H1 (cell line): Measurements from ENCODE around the gene STAG1. TPM values are rescaled to one million over a fixed set of nuclear protein-coding genes. Genes with fewer than 3 reads are reported as not detected.

Experiments used
- CTCF ChIA-PET: fragments of 300-600 bp; sonication (Branson Sonifier 250); formaldehyde crosslinking; loops from one replicate; lab custom pipeline; 2021; ENCODE audit not compliant: partially characterized antibody; lab: Charles Lee
- POLR2A ChIA-PET: fragments of 300-600 bp; sonication (Branson Sonifier 250); formaldehyde crosslinking; loops from one replicate; lab custom pipeline; 2021; ENCODE audit warnings: inconsistent platforms; ENCODE audit not compliant: partially characterized antibody; lab: Charles Lee
- DNase-seq, 2 experiments: peaks; one replicate each; pipeline versions ENCODE4 v3.0.0 to v3.0.0-alpha.2; 2010 to 2022; ENCODE audit warnings: low spot score in 2 of 2, low read depth in 1 of 2, mixed read lengths in 1 of 2
- FAIRE-seq: peaks from 2 replicates; lab custom pipeline; 2011; peaks lifted over from hg19 to GRCh38; lab: Jason Lieb, UNC
- H2AFZ ChIP-seq: 2 replicates; pipeline ENCODE4 v1.8.1; 2012; ENCODE audit warnings: low read length, inconsistent platforms
- H2AK5ac ChIP-seq: 2 replicates; pipeline ENCODE4 v1.6.1; 2013; ENCODE audit warnings: low read depth, low read length
- H2BK120ac ChIP-seq: replicated peaks from 2 replicates; pipeline ENCODE3; 2013; ENCODE audit warnings: low read depth, low read length, inconsistent platforms
- H2BK12ac ChIP-seq: 2 replicates; pipeline ENCODE4 v1.6.1; 2013; ENCODE audit warnings: low read depth, low read length
- H2BK15ac ChIP-seq: 2 replicates; pipeline ENCODE4 v1.6.1; 2013; ENCODE audit warnings: low read length
- H2BK20ac ChIP-seq: 2 replicates; pipeline ENCODE4 v1.6.1; 2013; ENCODE audit warnings: low read length
- H2BK5ac ChIP-seq: 2 replicates; pipeline ENCODE4 v1.6.1; 2013; ENCODE audit warnings: low read depth, low read length
- H3K14ac ChIP-seq: 2 replicates; pipeline ENCODE4 v1.6.1; 2013; ENCODE audit warnings: inconsistent platforms; ENCODE audit not compliant: insufficient read length
- H3K18ac ChIP-seq: 2 replicates; pipeline ENCODE4 v1.6.1; 2013; ENCODE audit warnings: low read length; ENCODE audit errors: extremely low read depth
- H3K23ac ChIP-seq: 2 replicates; pipeline ENCODE4 v1.6.1; 2013; ENCODE audit warnings: inconsistent platforms; ENCODE audit not compliant: insufficient read length
- H3K23me2 ChIP-seq: 2 replicates; pipeline ENCODE4 v1.6.1; 2013; ENCODE audit warnings: low read depth, low read length
- H3K27ac ChIP-seq: 2 replicates; pipeline ENCODE4 v1.6.1; 2011; ENCODE audit warnings: low read depth, low read length, inconsistent platforms
- H3K27me3 ChIP-seq, 4 experiments: replicated peaks in 1 of 4; 1 replicate in 1 of 4; 2 replicates in 3 of 4; pipeline versions ENCODE4 v1.6.1 to v1.8.1; 2011 to 2013; ENCODE audit warnings: low read length in 3 of 4, mild to moderate bottlenecking in 3 of 4, inconsistent platforms in 2 of 4, mixed read lengths in 2 of 4, moderate library complexity in 1 of 4; ENCODE audit not compliant: control insufficient read depth in 3 of 4, insufficient read depth in 3 of 4; ENCODE audit errors: extremely low read depth in 1 of 4
- H3K36me3 ChIP-seq, 4 experiments: 2 replicates each; pipeline versions ENCODE4 v1.6.1 to v1.8.1; 2011 to 2013; ENCODE audit warnings: mild to moderate bottlenecking in 4 of 4, low read length in 3 of 4, moderate library complexity in 2 of 4, control low read depth in 1 of 4, inconsistent platforms in 1 of 4; ENCODE audit not compliant: insufficient read depth in 4 of 4, control insufficient read depth in 2 of 4
- H3K4ac ChIP-seq: replicated peaks from 2 replicates; pipeline ENCODE3; 2013; ENCODE audit warnings: low read length, low read depth, mixed read lengths, inconsistent platforms; ENCODE audit not compliant: insufficient read length
- H3K4me1 ChIP-seq, 4 experiments: replicated peaks in 1 of 4; 1 replicate in 1 of 4; 2 replicates in 3 of 4; pipeline versions ENCODE4 v1.6.1 to v1.8.1; 2011 to 2013; ENCODE audit warnings: low read length in 3 of 4, inconsistent platforms in 2 of 4, mixed read lengths in 1 of 4; ENCODE audit not compliant: insufficient read depth in 4 of 4, control insufficient read depth in 3 of 4
- H3K4me2 ChIP-seq, 2 experiments: 2 replicates each; pipeline versions ENCODE4 v1.6.1 to v1.8.1; 2011 to 2013; ENCODE audit warnings: low read depth in 2 of 2, low read length in 2 of 2, control low read depth in 1 of 2, inconsistent platforms in 1 of 2, mild to moderate bottlenecking in 1 of 2; ENCODE audit not compliant: insufficient read depth in 1 of 2
- H3K4me3 ChIP-seq, 4 experiments: fragments of 200-600, 300-600 bp in 1 of 4; sonication (generic), shearing (Covaris generic), sonication (Bioruptor Twin) in 1 of 4; 2 replicates each; pipeline versions ENCODE4 v1.5.1 to v1.8.1; 2011 to 2016; ENCODE audit warnings: low read length in 4 of 4, low read depth in 3 of 4, control low read depth in 2 of 4, inconsistent platforms in 2 of 4, mild to moderate bottlenecking in 2 of 4, mixed read lengths in 1 of 4, moderate library complexity in 1 of 4; ENCODE audit not compliant: insufficient read depth in 2 of 4; ENCODE audit errors: extremely low read depth in 1 of 4
- H3K56ac ChIP-seq: replicated peaks from 2 replicates; pipeline ENCODE3; 2013; ENCODE audit warnings: low read depth, mild to moderate bottlenecking, mixed read lengths, low read length, inconsistent platforms; ENCODE audit not compliant: insufficient read length
- H3K79me1 ChIP-seq: 2 replicates; pipeline ENCODE4 v1.6.1; 2013; ENCODE audit warnings: low read depth, low read length, control low read depth
- H3K79me2 ChIP-seq, 2 experiments: 2 replicates each; pipeline versions ENCODE4 v1.6.1 to v1.8.1; 2012 to 2013; ENCODE audit warnings: low read length in 2 of 2, mild to moderate bottlenecking in 2 of 2, inconsistent platforms in 1 of 2; ENCODE audit not compliant: insufficient read depth in 2 of 2, control insufficient read depth in 1 of 2
- H3K9ac ChIP-seq, 4 experiments: replicated peaks in 1 of 4; 1 replicate in 1 of 4; 2 replicates in 3 of 4; pipeline versions ENCODE4 v1.6.1 to v1.8.1; 2011 to 2013; ENCODE audit warnings: low read depth in 3 of 4, low read length in 3 of 4, control low read depth in 2 of 4, mild to moderate bottlenecking in 2 of 4, moderate library complexity in 2 of 4, inconsistent platforms in 1 of 4; ENCODE audit errors: extremely low read depth in 1 of 4
- H3K9me3 ChIP-seq, 2 experiments: 2 replicates each; pipeline versions ENCODE4 v1.6.1 to v1.8.1; 2012 to 2013; ENCODE audit warnings: mild to moderate bottlenecking in 2 of 2, moderate library complexity in 2 of 2, control low read depth in 1 of 2, inconsistent platforms in 1 of 2, low read depth in 1 of 2, low read length in 1 of 2, mixed read lengths in 1 of 2; ENCODE audit not compliant: insufficient read depth in 2 of 2
- H4K20me1 ChIP-seq, 2 experiments: replicated peaks in 1 of 2; 2 replicates each; pipeline versions ENCODE3 to v1.8.1; 2011 to 2013; ENCODE audit warnings: inconsistent platforms in 2 of 2, low read length in 2 of 2, mild to moderate bottlenecking in 1 of 2; ENCODE audit not compliant: insufficient read depth in 2 of 2, control insufficient read depth in 1 of 2
- H4K5ac ChIP-seq: 2 replicates; pipeline ENCODE4 v1.6.1; 2013; ENCODE audit warnings: low read length, low read depth, mixed read lengths, inconsistent platforms; ENCODE audit not compliant: insufficient read length
- H4K8ac ChIP-seq: 2 replicates; pipeline ENCODE4 v1.8.0; 2013; ENCODE audit warnings: mild to moderate bottlenecking, moderate library complexity, low read length, inconsistent platforms; ENCODE audit not compliant: insufficient read depth; ENCODE audit errors: extremely low read depth
- H4K91ac ChIP-seq: replicated peaks from 2 replicates; pipeline ENCODE3; 2013; ENCODE audit warnings: low read length, mixed read lengths, inconsistent platforms; ENCODE audit not compliant: insufficient read length
- KDM5A ChIP-seq: fragments of 200-600 bp; IDR thresholded peaks from 2 replicates; pipeline ENCODE4 v1.7.1; 2012; ENCODE audit warnings: mild to moderate bottlenecking, low read length, inconsistent platforms, mixed read lengths
- POLR2A ChIP-seq, 2 experiments: IDR thresholded peaks; 1 replicate in 1 of 2; 2 replicates in 1 of 2; pipeline ENCODE4 v1.6.1; 2011; ENCODE audit warnings: low read depth in 2 of 2, low read length in 2 of 2, mild to moderate bottlenecking in 2 of 2; ENCODE audit errors: control extremely low read depth in 1 of 2
- POLR2AphosphoS5 ChIP-seq: IDR thresholded peaks from 2 replicates; pipeline ENCODE4 v1.6.1; 2011; ENCODE audit warnings: low read depth, low read length
- RAD21 ChIP-seq, 2 experiments: IDR thresholded peaks in 1 of 2; conservative IDR thresholded peaks in 1 of 2; 2 replicates each; pipeline ENCODE4 v1.6.1; 2011; ENCODE audit warnings: low read depth in 2 of 2, low read length in 2 of 2, improper control_type of control experiment in 1 of 2, inconsistent platforms in 1 of 2, mild to moderate bottlenecking in 1 of 2, moderate library complexity in 1 of 2
- TAF7 ChIP-seq: optimal IDR thresholded peaks from 2 replicates; pipeline ENCODE3; 2011; ENCODE audit warnings: low read depth, mild to moderate bottlenecking, inconsistent platforms, low read length, moderate library complexity, borderline replicate concordance
- ZNF274 ChIP-seq: IDR thresholded peaks from 2 replicates; pipeline ENCODE4 v1.7.0; 2012; ENCODE audit warnings: low read length, borderline replicate concordance; ENCODE audit errors: extremely low read depth
- WGBS, 2 experiments: shearing (Covaris generic) in 1 of 2; methylation state at CpG; one replicate each; pipeline versions ENCODE4 v1.1.6 to v1.1.7; 2013 to 2015; ENCODE audit warnings: low lambda C conversion rate in 2 of 2, mixed read lengths in 2 of 2, inconsistent platforms in 1 of 2, low coverage in 1 of 2, missing lambda C conversion rate in 1 of 2; ENCODE audit not compliant: insufficient replicate concordance in 2 of 2, insufficient coverage in 1 of 2, insufficient read length in 1 of 2; ENCODE audit errors: extremely low coverage in 1 of 2, missing lambda C conversion rate in 1 of 2; 5-methylcytosine and 5-hydroxymethylcytosine counted together
- polyA plus RNA-seq, 7 experiments: library from polyadenylated mRNA; depleted of rRNA in 3 of 7; stranded (reverse) in 5 of 7; unstranded in 2 of 7; fragments of >200 nt in 5 of 7; fragments of 200-250 nt in 2 of 7; gene quantifications; 1 replicate in 5 of 7; 2 replicates in 1 of 7; 4 replicates in 1 of 7; pipeline versions ENCODE4 v1.2.1 to v1.2.3, GENCODE V29; 2011 to 2013; ENCODE audit warnings: missing spikeins in 2 of 7, mixed read lengths in 2 of 7
- total RNA-seq: library from RNA; stranded (reverse); fragmentation: NEBNext Ultra II Directional; extraction: Animal tissue kit (Norgen Biotek cat#: 25700); gene quantifications from 2 replicates; pipeline ENCODE4 v1.2.1, GENCODE V29; 2021

The STAG1 gene
- total and polyA plus RNA-seq, 2 of the 8 experiments (the other 6 are each of a cell fraction or from before 2014, with no cell fraction given): 4.6 to 23.4 TPM

DNA sequence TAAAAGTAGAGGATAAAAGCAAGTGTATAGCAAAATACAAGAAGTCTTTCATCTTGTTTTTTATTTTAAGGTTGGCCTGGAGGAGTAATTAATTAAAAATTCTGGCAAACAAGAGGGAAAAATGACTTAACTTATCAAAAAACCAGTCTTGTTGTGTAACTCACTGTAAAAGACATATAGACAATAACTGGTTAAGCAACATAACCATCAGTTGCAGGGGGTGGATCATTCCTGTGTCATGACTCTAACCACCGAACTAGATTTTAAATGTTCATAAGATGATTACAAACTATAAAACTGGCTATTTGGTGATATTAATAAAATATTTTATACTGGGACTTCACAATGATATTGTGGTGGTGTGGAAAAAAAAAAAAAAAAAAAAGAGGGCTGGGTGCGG is 130.6 kb downstream of the STAG1 start:
- ChIA-PET CTCF (no interaction called here), POLR2A (interaction anchor here (0.7 kb wide), 1 partner anchor 13 kb away, joined by 3 read pairs; no protein-coding TSS in a partner anchor)
- H3K23me2 ChIP-seq: no peaks in the 10 kb centered on the region
- peaks cover 0 to 4% (median 1%) of the 10 kb centered on the region in 4 experiments; a peak in 1 of 7 replicates for H3K4me1 ChIP-seq
- FAIRE-seq: no peak
- no peak overlapping the region for H4K8ac ChIP-seq
- no peaks in the 10 kb centered on the region; the same call in 1 of the 2 replicates for H3K79me1 ChIP-seq
- H2BK20ac ChIP-seq: no peak overlapping the region
- no peak overlapping the region for H2BK12ac ChIP-seq
- no peak overlapping the region for H4K5ac ChIP-seq
- H3K18ac ChIP-seq: no peak overlapping the region
- no peak overlapping the region for H2AFZ ChIP-seq
- no peaks in the 10 kb centered on the region for H3K27me3 ChIP-seq
- H2BK15ac ChIP-seq: no peak overlapping the region
- H3K4me2 ChIP-seq: no peak overlapping the region
- no peak overlapping the region for H3K27ac ChIP-seq
- no peak overlapping the region for H2AK5ac ChIP-seq
- no peak overlapping the region for H3K9ac ChIP-seq
- WGBS, 2 experiments: 93% methylated on average over 1 of the region's 2 CpGs; no CpG with 5 or more reads in 1 of the 2 experiments
- peaks cover 0 to 9% of the 10 kb centered on the region in 2 experiments; a peak in 2 of 4 replicates for H3K79me2 ChIP-seq
- H4K91ac ChIP-seq: no peak overlapping the region
- H3K4me3 ChIP-seq: no peak overlapping the region
- no peak overlapping the region for H3K4ac ChIP-seq
- no peak for DNase-seq
- TF ChIP-seq KDM5A (no peak), POLR2A (IDR thresholded peaks at IDR 0.05; ENCODE audit: control extremely low read depth in 1 of 2, low read depth in 2 of 2, low read length in 2 of 2) (no peak), RAD21 (IDR thresholded peaks at IDR 0.05 in 1 of 2, conservative IDR thresholded peaks at IDR 0.05 in 1 of 2; ENCODE audit: low read depth in 2 of 2, low read length in 2 of 2) (no peak), ZNF274 (no peak), POLR2AphosphoS5 (no peak), TAF7 (no peak)
- H3K23ac ChIP-seq: no peak overlapping the region
- no peak overlapping the region for H2BK5ac ChIP-seq
- no peaks in the 10 kb centered on the region for H3K9me3 ChIP-seq
- no peak overlapping the region for H2BK120ac ChIP-seq
- no peaks in the 10 kb centered on the region for H4K20me1 ChIP-seq
- no peaks in the 10 kb centered on the region for H3K36me3 ChIP-seq
- H3K14ac ChIP-seq: no peak overlapping the region
- no peak overlapping the region for H3K56ac ChIP-seq
